Measurements from ENCODE around the gene PTPRN. TPM values are rescaled to one million over a fixed set of nuclear protein-coding genes. Genes with fewer than 3 reads are reported as not detected.

Gene PTPRN
- total and polyA plus RNA-seq, 9 of the 15 experiments (the other 6 are each of a cell fraction or from before 2014, with no cell fraction given), result 0.15 to 2.4 (median 0.43) TPM; not detected in 1

GRCh38 chr2:219356834-219357233 is 47.6 kb upstream of the PTPRN start:
- Histone ChIP-seq H3K9me1 (ENCODE audit: control insufficient read depth, insufficient read depth, low read length) (no peaks in the 10 kb centered on the region), H3K36me3 (ENCODE audit: control insufficient read depth, insufficient read depth, low read length) (no peaks in the 10 kb centered on the region), H3K4me2 (ENCODE audit: insufficient read depth, low read length) (no peak overlapping the region), H4K20me1 (replicated peaks; ENCODE audit: control insufficient read depth, insufficient read depth, low read length) (no peaks in the 10 kb centered on the region), H3K4me1 (replicated peaks in 1 of 2; ENCODE audit: control insufficient read depth in 2 of 2, insufficient read depth in 2 of 2, low read length in 2 of 2) (peaks cover 2 to 17% of the 10 kb centered on the region in 2 experiments; a peak in 4 of 5 replicates), H3K4me3 (no peak overlapping the region), H3K27ac (ENCODE audit: extremely low read depth, low read depth, low read length) (no peak overlapping the region), H3K27me3 (ENCODE audit: control insufficient read depth in 2 of 2, insufficient read depth in 2 of 2, low read length in 2 of 2) (peaks cover 6 to 10% of the 10 kb centered on the region in 2 experiments; a peak in 3 of 5 replicates), H2AFZ (ENCODE audit: low read depth, low read length) (no peak overlapping the region), H3K9ac (ENCODE audit: insufficient read depth in 1 of 2, low read depth in 2 of 2, low read length in 2 of 2) (no peak overlapping the region), H3K79me2 (ENCODE audit: control insufficient read depth, insufficient read depth, low read length) (no peaks in the 10 kb centered on the region), H3K9me3 (replicated peaks; ENCODE audit: control insufficient read depth, insufficient read depth, low read depth, low read length) (no peaks in the 10 kb centered on the region)
- ChIA-PET CTCF (ENCODE audit: low intra/inter-chr PET ratio) (no interaction called here), POLR2A (no interaction called here)
- no TSS peak for BruUV-seq (replicated peaks)
- FAIRE-seq (no peak), ATAC-seq (no peak), DNase-seq (ENCODE audit: extremely low read depth in 1 of 4, low spot score in 3 of 4) (no peak)
- 13% methylated on average over 1 of the region's 1 CpG for WGBS (ENCODE audit: insufficient coverage, low coverage, missing lambda C conversion rate)
- intact Hi-C loops (cut with micrococcal nuclease), result no loop called here
- TF ChIP-seq MBD2 (IDR thresholded peaks at IDR 0.05; ENCODE audit: borderline replicate concordance, low read depth) (no peak), ZBTB8A (IDR thresholded peaks at IDR 0.05; ENCODE audit: partially characterized antibody) (no peak), ZNF583 (CRISPR knock-in tag; IDR thresholded peaks at IDR 0.05) (no peak), ZBTB33 (CRISPR knock-in tag; IDR thresholded peaks at IDR 0.05) (no peak), E2F5 (CRISPR knock-in tag; IDR thresholded peaks at IDR 0.05) (no peak), ZFP1 (CRISPR knock-in tag; IDR thresholded peaks at IDR 0.05) (no peak), HMG20B (CRISPR knock-in tag; IDR thresholded peaks at IDR 0.05) (no peak)
- in situ Hi-C loops (cut with MboI), result no loop called here
